ENCODE measurements around the gene CST7. TPM values are rescaled to one million over a fixed set of nuclear protein-coding genes. Genes with fewer than 3 reads are reported as not detected.

CST7 gene
- total and polyA plus RNA-seq, 2 experiments from 2014 or later: not detected

DNA sequence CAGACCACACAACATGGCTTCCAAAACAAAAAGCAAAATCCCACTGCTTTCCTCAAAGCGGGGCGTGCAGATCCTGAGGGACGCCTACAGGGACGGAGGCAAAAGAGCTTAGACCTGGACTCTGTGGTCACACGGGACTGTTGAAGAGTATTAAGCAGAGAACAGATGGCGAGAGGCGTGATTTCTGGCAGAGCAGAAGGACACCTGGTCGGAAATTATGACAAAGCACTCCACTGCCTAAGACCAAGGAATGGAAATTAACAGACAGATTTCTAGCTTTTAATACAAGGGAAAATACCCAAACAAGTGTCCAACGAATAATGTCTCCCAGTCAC, 15.4 kb downstream of the CST7 start (continued):
- no peak for TF ChIP-seq CREB1 (CRISPR knock-in tag; IDR thresholded peaks at IDR 0.05; ENCODE audit: low read depth)

DNA sequence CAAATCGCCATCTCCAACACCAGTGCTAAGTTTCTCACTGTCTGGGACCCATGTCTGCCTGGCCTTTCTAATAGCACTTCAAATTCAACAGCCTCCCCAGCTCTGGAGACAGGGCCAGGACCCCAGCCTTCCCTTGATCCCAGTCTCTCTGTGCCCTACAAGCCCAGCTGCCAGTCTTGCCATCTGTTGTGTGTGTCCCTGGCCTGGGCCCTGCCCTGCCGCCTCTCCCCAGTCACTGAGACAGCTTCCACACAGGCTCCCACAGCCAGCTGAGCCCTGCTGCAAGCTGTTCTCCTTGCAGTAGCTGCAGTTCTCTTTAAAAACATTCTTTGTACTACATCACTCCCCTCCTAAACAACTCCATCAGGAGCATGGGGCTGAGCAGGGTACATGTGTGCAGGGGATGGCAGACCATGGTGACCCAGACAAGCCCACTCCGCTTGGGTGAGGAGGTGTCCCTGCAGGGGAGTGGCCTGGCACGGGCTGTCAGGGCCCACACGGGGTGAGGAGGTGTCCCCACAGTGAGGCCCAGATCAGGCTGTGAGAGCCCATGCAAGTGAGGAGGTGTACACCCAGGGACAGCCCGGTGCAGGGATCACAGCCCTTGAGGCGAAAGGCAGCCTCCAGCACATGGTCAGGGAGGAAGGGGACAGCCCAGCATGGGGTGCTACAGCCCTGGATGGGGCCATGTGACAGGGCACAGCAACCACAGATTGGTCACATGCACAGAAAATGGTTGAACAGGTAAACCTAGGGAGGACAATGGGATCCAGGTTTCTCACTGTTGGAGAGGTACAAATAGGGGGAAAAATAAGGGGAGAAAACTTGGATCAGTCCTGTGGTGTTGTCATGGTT, 16.2 kb downstream of the CST7 start:
- Mint-ChIP-seq H3K27ac (no peak overlapping the region; the same call in 1 of the 2 replicates), H3K9me3 (no peaks in the 10 kb centered on the region; the same call in 2 of the 3 replicates), H3K27me3 (ENCODE audit: insufficient read depth, low read depth, poor library complexity) (peaks cover 6% of the 10 kb centered on the region), H3K4me1 (no peaks in the 10 kb centered on the region), H3K4me3 (no peak overlapping the region), H3K36me3 (ENCODE audit: low read depth) (peaks cover 58% of the 10 kb centered on the region)
- H2AFZ ChIP-seq: no peak overlapping the region
- DNase-seq (ENCODE audit: low spot score) (no peak), ATAC-seq (no peak)
- no peak overlapping the region for H3K4me3 ChIP-seq
- H4K20me1 ChIP-seq (replicated peaks; ENCODE audit: insufficient read depth): no peaks in the 10 kb centered on the region; the same call in 1 of the 2 replicates
- H3K4me2 ChIP-seq: no peak overlapping the region
- TF ChIP-seq ETS1 (IDR thresholded peaks at IDR 0.05) (no peak), POLR2AphosphoS5 (IDR thresholded peaks at IDR 0.05; ENCODE audit: low read depth) (no peak), EZH2phosphoT487 (IDR thresholded peaks at IDR 0.05; ENCODE audit: unreplicated experiment) (no peak), JUNB (IDR thresholded peaks at IDR 0.05; ENCODE audit: unreplicated experiment) (no peak), EZH2 (IDR thresholded peaks at IDR 0.05; ENCODE audit: low read depth, unreplicated experiment) (no peak), CREB1 (CRISPR knock-in tag; IDR thresholded peaks at IDR 0.05; ENCODE audit: low read depth) (no peak), ZNF114 (CRISPR knock-in tag; IDR thresholded peaks at IDR 0.05) (no peak), STAT1 (IDR thresholded peaks at IDR 0.05; ENCODE audit: unreplicated experiment) (no peak), CTCF (conservative IDR thresholded peaks at IDR 0.05; ENCODE audit: low read depth in 2 of 2) (no peak)
- TF ChIP-seq, protein P1, sequence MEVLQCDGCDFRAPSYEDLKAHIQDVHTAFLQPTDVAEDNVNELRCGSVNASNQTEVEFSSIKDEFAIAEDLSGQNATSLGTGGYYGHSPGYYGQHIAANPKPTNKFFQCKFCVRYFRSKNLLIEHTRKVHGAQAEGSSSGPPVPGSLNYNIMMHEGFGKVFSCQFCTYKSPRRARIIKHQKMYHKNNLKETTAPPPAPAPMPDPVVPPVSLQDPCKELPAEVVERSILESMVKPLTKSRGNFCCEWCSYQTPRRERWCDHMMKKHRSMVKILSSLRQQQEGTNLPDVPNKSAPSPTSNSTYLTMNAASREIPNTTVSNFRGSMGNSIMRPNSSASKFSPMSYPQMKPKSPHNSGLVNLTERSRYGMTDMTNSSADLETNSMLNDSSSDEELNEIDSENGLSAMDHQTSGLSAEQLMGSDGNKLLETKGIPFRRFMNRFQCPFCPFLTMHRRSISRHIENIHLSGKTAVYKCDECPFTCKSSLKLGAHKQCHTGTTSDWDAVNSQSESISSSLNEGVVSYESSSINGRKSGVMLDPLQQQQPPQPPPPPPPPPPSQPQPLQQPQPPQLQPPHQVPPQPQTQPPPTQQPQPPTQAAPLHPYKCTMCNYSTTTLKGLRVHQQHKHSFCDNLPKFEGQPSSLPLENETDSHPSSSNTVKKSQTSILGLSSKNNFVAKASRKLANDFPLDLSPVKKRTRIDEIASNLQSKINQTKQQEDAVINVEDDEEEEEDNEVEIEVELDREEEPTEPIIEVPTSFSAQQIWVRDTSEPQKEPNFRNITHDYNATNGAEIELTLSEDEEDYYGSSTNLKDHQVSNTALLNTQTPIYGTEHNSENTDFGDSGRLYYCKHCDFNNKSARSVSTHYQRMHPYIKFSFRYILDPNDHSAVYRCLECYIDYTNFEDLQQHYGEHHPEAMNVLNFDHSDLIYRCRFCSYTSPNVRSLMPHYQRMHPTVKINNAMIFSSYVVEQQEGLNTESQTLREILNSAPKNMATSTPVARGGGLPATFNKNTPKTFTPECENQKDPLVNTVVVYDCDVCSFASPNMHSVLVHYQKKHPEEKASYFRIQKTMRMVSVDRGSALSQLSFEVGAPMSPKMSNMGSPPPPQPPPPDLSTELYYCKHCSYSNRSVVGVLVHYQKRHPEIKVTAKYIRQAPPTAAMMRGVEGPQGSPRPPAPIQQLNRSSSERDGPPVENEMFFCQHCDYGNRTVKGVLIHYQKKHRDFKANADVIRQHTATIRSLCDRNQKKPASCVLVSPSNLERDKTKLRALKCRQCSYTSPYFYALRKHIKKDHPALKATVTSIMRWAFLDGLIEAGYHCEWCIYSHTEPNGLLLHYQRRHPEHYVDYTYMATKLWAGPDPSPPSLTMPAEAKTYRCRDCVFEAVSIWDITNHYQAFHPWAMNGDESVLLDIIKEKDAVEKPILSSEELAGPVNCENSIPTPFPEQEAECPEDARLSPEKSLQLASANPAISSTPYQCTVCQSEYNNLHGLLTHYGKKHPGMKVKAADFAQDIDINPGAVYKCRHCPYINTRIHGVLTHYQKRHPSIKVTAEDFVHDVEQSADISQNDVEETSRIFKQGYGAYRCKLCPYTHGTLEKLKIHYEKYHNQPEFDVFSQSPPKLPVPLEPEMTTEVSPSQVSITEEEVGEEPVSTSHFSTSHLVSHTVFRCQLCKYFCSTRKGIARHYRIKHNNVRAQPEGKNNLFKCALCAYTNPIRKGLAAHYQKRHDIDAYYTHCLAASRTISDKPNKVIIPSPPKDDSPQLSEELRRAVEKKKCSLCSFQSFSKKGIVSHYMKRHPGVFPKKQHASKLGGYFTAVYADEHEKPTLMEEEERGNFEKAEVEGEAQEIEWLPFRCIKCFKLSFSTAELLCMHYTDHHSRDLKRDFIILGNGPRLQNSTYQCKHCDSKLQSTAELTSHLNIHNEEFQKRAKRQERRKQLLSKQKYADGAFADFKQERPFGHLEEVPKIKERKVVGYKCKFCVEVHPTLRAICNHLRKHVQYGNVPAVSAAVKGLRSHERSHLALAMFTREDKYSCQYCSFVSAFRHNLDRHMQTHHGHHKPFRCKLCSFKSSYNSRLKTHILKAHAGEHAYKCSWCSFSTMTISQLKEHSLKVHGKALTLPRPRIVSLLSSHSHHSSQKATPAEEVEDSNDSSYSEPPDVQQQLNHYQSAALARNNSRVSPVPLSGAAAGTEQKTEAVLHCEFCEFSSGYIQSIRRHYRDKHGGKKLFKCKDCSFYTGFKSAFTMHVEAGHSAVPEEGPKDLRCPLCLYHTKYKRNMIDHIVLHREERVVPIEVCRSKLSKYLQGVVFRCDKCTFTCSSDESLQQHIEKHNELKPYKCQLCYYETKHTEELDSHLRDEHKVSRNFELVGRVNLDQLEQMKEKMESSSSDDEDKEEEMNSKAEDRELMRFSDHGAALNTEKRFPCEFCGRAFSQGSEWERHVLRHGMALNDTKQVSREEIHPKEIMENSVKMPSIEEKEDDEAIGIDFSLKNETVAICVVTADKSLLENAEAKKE (CRISPR knock-in tag; IDR thresholded peaks at IDR 0.05): no peak
- H3K79me2 ChIP-seq (replicated peaks; ENCODE audit: insufficient read depth): no peaks in the 10 kb centered on the region
- peaks cover 13% of the 10 kb centered on the region for H3K36me3 ChIP-seq (ENCODE audit: insufficient read depth)
- H3K4me1 ChIP-seq (ENCODE audit: insufficient read depth): no peaks in the 10 kb centered on the region
- H3K27ac ChIP-seq (ENCODE audit: low read depth): no peak overlapping the region
- no peaks in the 10 kb centered on the region for H3K9me2 ChIP-seq (ENCODE audit: insufficient read depth)
- H3K27me3 ChIP-seq (ENCODE audit: insufficient read depth): no peaks in the 10 kb centered on the region
- no peaks in the 10 kb centered on the region for H3F3A ChIP-seq (replicated peaks; ENCODE audit: low read depth)
